RWPE2 (cell line): ENCODE results near the gene LRRC15.

ENCODE experiments used
- ATAC-seq: fragments of 200-7000 bp; cut with Tn5 transposase; 3 replicates; pipeline ENCODE4 v1.9.1; 2021; ENCODE audit warnings: low read depth
- DNase-seq: peaks from one replicate; pipeline ENCODE4 v3.0.0-alpha.2; 2020; ENCODE audit warnings: low spot score
- H3K27ac ChIP-seq: fragments of 450-650 bp; 2 replicates; pipeline ENCODE4 v1.5.1; 2017; ENCODE audit warnings: mild to moderate bottlenecking; ENCODE audit not compliant: poor library complexity, severe bottlenecking
- H3K27me3 ChIP-seq: fragments of 250-450 bp; sonication (Bioruptor Pico); 2 replicates; pipeline ENCODE4 v1.5.1; 2021; ENCODE audit warnings: mild to moderate bottlenecking, moderate library complexity; ENCODE audit not compliant: insufficient read depth, poor library complexity, severe bottlenecking
- H3K36me3 ChIP-seq: fragments of 250-450 bp; sonication (Bioruptor Pico); 2 replicates; pipeline ENCODE4 v1.5.1; 2020; ENCODE audit warnings: low read depth, mild to moderate bottlenecking, moderate library complexity
- H3K4me1 ChIP-seq: fragments of 250-450 bp; sonication (Bioruptor Pico); 2 replicates; pipeline ENCODE4 v1.5.1; 2021; ENCODE audit warnings: mild to moderate bottlenecking, moderate library complexity; ENCODE audit not compliant: insufficient read depth, poor library complexity, severe bottlenecking
- H3K4me3 ChIP-seq: fragments of 250-450 bp; sonication (Bioruptor Pico); 2 replicates; pipeline ENCODE4 v1.5.1; 2021; ENCODE audit warnings: mild to moderate bottlenecking, moderate library complexity; ENCODE audit not compliant: severe bottlenecking
- H3K9me3 ChIP-seq: fragments of 250-450 bp; sonication (Bioruptor Pico); 2 replicates; pipeline ENCODE4 v1.5.1; 2021; ENCODE audit warnings: mild to moderate bottlenecking, moderate library complexity; ENCODE audit not compliant: severe bottlenecking
- CTCF ChIP-seq: fragments of 450-650 bp; IDR thresholded peaks from one replicate; pipeline ENCODE4 v1.5.1; 2017; ENCODE audit warnings: mild to moderate bottlenecking, moderate library complexity; ENCODE audit not compliant: poor library complexity, severe bottlenecking

The LRRC15 gene

GRCh38 chr3:194395212-194395611 is 25.7 kb upstream of the LRRC15 start:
- Histone ChIP-seq H3K36me3 (no peaks in the 10 kb centered on the region), H3K27ac (no peak overlapping the region), H3K27me3 (peaks cover 7% of the 10 kb centered on the region), H3K9me3 (no peaks in the 10 kb centered on the region), H3K4me3 (no peak overlapping the region), H3K4me1 (no peaks in the 10 kb centered on the region)
- ATAC-seq = 0 out of 3 replicates have a peak, but pooled peaks have one; percentile 10
- no peak for TF ChIP-seq CTCF
- no peak for DNase-seq

- no peak for TF ChIP-seq CTCF
- Histone ChIP-seq H3K27me3 (peaks cover 6% of the 10 kb centered on the region), H3K4me3 (no peak overlapping the region), H3K36me3 (no peaks in the 10 kb centered on the region), H3K27ac (no peak overlapping the region), H3K9me3 (no peaks in the 10 kb centered on the region), H3K4me1 (no peaks in the 10 kb centered on the region)
- no peak for DNase-seq
- ATAC-seq = no peak
Measured at GRCh38 chr3:194392576-194392975, 23.0 kb upstream of the LRRC15 start.

GRCh38 chr3:194390835-194391234 is 21.3 kb upstream of the LRRC15 start:
- Histone ChIP-seq H3K4me1 (no peaks in the 10 kb centered on the region), H3K36me3 (no peaks in the 10 kb centered on the region), H3K27me3 (no peaks in the 10 kb centered on the region), H3K4me3 (no peak overlapping the region), H3K27ac (no peak overlapping the region), H3K9me3 (no peaks in the 10 kb centered on the region)
- DNase-seq (no peak), ATAC-seq (no peak)
- no peak for TF ChIP-seq CTCF

- TF ChIP-seq CTCF = no peak
Measured at GRCh38 chr3:194389269-194389668, 19.7 kb upstream of the LRRC15 start.

GRCh38 chr3:194387926-194388418 is 18.4 kb upstream of the LRRC15 start:
- Histone ChIP-seq H3K4me1 (no peaks in the 10 kb centered on the region), H3K9me3 (no peaks in the 10 kb centered on the region), H3K4me3 (no peak overlapping the region), H3K36me3 (no peaks in the 10 kb centered on the region), H3K27me3 (no peaks in the 10 kb centered on the region), H3K27ac (no peak overlapping the region)
- TF ChIP-seq CTCF = no peak
- ATAC-seq (no peak), DNase-seq (no peak)

More at GRCh38 chr3:194389269-194389668, 19.7 kb upstream of the LRRC15 start:
- DNase-seq (no peak), ATAC-seq (no peak)
- H3K27me3 ChIP-seq = no peaks in the 10 kb centered on the region
- H3K36me3 ChIP-seq = no peaks in the 10 kb centered on the region
- H3K4me1 ChIP-seq = no peaks in the 10 kb centered on the region
- no peaks in the 10 kb centered on the region for H3K9me3 ChIP-seq
- H3K4me3 ChIP-seq = no peak overlapping the region
- H3K27ac ChIP-seq = no peak overlapping the region
